HG03039 (cell line): ENCODE results near the gene NDUFA8.
A peak's percentile ranks its signal among the peaks of the same experiment; 100 is the strongest.

Experiments used
- ATAC-seq: cut with Tn5 transposase; IDR thresholded peaks from one replicate; pipeline ENCODE4 v1.9.1; 2021; ENCODE audit warnings: mild to moderate bottlenecking, moderate library complexity; ENCODE audit not compliant: unreplicated experiment

NDUFA8 gene

DNA sequence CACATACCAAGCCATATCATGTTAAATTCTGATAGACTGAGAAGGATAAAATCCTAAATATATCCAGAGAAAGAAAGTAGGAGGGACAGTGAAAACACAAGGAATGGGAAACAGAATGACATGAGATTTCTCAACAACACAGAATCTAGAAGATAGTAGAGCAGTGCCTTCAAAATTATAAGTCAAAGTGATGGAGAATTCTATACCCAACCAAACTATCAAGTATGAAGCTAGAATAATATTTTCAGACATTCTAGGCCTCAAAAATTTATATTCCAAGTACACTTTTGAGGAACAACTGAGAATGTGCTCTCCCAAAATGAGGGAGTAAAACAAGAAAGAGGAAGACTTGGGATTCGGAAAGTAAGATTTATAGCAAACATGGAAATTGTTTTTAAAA is 55.6 kb downstream of the NDUFA8 start:
- ATAC-seq: no peak

DNA sequence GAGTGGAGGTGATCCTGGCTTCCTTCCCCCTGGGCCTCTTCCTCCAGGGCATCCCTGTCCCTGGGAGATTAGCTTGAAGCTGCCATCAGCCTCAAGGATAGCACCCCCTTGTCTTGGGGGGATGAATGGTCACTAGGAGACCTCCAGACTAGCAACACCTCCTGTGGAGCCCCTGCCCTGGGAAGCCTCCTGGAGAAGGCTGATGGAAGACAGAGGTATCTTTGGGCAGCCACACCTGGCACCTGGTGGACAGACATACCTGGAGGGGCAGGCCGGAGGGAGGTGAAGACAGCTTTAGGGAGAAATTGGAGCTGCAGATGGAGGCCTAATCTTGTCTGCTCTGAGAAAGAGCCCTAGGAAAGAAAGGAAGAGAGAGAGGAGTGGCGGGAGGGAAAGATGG is 57.4 kb downstream of the NDUFA8 start:
- no peak for ATAC-seq

DNA sequence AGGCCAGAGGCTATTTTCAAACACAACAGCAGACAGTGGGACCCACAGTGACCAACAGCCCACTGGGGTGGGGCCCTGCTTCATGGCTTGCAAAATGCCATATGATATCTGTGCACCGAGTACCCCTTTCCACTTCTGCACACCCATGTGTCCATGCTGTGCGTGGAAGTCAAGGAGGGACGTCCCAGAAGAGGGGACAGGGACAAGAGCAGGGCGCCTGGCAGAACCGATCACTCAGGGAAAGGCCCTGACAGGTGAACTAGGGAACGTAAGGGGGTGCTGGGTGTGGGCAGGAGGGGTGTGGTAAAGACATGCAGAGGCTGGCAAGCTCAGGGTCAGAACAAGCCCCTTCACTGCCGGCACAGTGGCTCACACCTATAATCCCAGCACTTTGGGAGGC is 58.8 kb downstream of the NDUFA8 start:
- no peak for ATAC-seq

DNA sequence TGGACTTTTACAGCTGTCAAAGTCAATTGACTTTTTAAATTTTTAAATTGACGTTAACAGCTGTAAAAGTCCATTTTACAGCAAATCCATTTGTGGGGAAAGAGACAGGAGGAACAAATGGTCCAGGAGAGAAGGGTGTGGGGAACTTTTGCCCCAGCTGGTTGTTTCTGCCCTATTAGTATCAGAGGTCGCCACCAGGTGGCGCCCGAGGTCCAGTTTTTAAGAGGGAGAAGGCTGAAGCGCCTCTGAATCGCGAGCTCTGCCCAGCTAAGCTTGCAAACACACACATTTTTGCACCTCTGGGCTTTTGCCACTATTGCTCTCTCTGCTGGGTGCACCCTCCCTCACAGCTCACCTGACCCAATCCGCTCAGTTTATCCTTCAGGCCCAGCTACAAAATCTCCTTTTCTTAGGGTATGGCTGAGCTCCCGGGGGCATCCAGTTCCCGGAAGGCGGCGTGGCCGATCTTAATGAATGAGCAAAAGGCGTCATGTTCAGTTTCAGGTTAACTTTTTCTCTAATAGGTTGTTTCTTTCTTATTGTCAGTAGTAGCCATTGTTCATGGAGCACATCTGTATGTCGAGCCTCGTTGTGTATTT is 60.2 kb downstream of the NDUFA8 start:
- ATAC-seq: peak; percentile 74

DNA sequence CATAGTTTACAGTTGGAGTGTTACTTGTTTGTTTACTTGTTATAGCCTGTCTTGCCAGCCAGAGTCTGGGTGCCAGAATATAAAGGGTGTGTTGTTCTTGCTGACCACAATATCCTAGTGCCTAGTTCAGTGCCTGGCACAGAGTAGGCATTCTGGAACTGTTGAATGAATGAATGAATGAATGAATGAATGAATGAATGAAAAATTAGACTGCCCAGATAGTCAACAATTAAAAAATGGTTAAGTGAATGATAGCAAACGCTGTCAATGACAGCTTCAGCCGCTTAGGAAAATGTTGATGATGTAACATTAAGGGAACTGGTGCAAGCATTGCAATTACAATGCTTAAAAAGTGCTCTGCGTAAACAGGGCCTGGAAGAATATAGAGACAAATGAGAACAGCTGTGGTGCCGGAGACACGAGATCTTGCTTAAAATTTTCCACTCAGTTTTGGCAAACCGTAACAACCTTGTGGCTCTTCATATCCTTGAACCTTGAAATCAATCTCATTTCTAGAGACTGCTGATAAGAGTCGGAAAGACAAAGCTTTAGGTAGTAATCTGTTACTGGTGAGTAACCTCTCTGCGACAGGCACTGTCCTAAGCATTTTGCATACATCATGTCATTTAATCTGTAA is 61.8 kb downstream of the NDUFA8 start:
- no peak for ATAC-seq

DNA sequence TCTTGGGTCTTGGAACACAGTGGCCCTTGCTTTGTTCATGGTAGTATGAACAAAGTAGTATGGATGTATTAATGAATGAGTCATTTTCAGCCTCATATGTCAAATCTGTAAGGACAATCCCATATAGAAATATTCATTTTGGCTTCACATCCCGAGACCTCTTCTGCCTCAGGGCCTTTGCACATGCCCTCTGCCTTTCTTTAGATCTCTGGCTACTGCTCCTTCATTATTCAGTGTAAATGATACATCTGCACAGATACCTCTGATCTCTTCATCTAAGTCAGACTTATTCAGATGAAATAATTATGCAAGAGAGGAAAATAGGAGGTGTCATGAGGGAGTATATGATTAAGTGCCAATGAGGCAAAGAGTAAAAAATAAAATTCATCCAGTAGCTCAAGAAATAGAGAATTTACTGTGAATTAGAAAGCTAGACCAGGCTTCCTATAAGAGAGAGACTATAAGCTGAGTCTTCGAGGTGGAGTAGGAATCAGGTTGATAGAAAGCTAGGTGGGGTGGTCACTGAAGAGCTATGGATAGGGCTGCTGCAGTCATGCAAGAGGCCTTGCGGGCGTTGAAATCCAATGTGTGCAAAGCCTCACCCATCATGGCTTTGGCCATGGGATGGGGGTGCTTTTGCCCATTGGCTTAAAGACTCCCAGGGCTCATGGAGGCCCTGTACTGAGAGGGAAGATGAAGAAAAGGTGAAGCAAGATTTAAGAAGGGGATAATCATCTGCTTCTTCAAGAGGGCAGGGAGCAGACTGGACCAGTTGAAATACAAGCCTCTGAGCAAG is 62.8 kb downstream of the NDUFA8 start:
- no peak for ATAC-seq

DNA sequence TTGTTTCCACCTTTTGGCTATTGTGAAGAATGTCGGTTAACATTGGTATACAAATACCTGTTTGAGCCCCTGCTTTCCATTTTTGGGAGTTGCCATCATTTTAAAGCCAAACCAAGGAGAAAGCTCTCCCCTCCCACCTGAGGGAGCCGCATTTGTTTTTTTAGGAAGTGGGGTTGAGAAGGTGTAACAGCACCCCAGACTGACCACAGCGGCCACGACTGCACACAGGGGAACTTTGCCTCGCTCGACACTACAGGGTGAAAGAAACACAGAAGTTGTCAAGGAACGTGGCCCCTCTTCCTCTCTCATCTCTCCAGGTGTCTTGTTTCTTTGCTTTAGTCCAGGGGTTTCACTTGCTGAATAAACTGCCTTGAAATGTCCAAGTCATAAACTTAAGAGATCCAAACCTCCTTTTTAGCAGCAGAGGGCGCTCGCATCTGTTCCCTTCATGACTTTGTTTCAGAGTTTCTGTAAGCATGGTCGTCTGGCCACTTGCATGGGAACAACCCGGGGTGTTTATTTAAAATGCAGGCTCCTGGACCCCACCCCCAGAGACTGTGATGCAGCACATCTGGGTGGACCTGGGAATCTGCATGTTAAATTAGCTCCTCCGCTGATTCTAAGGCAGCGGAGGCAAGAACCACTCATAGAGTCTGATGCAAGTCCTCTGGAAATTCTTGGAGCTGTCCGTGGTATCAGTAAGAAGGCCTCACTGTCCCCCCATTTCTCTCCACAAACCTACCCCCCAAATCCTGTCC is 64.4 kb downstream of the NDUFA8 start:
- no peak for ATAC-seq
